ENCODE results near the gene ODAD2.
A peak's percentile ranks its signal among the peaks of the same experiment; 100 is the strongest.

Gene ODAD2

DNA sequence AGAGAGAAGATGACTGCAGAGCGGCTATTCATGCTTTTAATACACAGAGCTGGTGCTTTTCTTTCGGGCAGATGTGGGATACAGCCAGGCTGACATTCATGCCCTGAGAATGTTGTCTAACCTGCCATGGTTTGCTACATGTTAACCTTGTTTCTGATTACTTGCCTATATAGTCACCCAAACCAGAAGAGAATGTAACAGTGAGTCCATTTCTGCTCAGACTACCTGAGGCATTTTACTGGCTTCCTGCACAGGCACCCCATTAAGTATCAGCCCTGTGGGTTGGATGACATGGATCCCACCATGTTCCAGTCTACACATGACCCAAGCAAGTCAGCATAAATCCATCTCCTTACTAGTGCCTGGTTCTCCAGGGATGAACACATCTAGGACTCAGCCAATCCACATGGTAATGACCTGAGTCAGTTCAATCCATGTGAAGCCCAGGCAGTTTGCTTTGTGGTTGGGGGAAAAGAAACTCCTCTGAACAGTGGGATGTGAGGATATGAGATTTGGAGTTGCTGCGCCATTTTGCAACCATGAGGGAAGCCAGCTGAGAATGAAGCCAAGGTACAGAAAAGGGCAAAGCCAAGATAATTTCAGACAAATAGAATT, 197.6 kb downstream of the ODAD2 start:
- TF ChIP-seq EP300 (IDR thresholded peaks at IDR 0.05; ENCODE audit: borderline replicate concordance) (no peak), TAF1 (IDR thresholded peaks at IDR 0.05; ENCODE audit: low read depth) (no peak), NFIC (IDR thresholded peaks at IDR 0.05) (no peak), YY1 (IDR thresholded peaks at IDR 0.05; ENCODE audit: low read depth) (no peak), FOXM1 (IDR thresholded peaks at IDR 0.05; ENCODE audit: borderline replicate concordance, low read depth) (no peak), TCF12 (IDR thresholded peaks at IDR 0.05; ENCODE audit: low read depth) (no peak), TEAD4 (IDR thresholded peaks at IDR 0.05) (no peak)
- TF ChIP-seq, protein P1, sequence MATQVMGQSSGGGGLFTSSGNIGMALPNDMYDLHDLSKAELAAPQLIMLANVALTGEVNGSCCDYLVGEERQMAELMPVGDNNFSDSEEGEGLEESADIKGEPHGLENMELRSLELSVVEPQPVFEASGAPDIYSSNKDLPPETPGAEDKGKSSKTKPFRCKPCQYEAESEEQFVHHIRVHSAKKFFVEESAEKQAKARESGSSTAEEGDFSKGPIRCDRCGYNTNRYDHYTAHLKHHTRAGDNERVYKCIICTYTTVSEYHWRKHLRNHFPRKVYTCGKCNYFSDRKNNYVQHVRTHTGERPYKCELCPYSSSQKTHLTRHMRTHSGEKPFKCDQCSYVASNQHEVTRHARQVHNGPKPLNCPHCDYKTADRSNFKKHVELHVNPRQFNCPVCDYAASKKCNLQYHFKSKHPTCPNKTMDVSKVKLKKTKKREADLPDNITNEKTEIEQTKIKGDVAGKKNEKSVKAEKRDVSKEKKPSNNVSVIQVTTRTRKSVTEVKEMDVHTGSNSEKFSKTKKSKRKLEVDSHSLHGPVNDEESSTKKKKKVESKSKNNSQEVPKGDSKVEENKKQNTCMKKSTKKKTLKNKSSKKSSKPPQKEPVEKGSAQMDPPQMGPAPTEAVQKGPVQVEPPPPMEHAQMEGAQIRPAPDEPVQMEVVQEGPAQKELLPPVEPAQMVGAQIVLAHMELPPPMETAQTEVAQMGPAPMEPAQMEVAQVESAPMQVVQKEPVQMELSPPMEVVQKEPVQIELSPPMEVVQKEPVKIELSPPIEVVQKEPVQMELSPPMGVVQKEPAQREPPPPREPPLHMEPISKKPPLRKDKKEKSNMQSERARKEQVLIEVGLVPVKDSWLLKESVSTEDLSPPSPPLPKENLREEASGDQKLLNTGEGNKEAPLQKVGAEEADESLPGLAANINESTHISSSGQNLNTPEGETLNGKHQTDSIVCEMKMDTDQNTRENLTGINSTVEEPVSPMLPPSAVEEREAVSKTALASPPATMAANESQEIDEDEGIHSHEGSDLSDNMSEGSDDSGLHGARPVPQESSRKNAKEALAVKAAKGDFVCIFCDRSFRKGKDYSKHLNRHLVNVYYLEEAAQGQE (IDR thresholded peaks at IDR 0.05; ENCODE audit: low read depth), result no peak
- TF ChIP-seq, protein P2, sequence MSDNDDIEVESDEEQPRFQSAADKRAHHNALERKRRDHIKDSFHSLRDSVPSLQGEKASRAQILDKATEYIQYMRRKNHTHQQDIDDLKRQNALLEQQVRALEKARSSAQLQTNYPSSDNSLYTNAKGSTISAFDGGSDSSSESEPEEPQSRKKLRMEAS (IDR thresholded peaks at IDR 0.05), result no peak

DNA sequence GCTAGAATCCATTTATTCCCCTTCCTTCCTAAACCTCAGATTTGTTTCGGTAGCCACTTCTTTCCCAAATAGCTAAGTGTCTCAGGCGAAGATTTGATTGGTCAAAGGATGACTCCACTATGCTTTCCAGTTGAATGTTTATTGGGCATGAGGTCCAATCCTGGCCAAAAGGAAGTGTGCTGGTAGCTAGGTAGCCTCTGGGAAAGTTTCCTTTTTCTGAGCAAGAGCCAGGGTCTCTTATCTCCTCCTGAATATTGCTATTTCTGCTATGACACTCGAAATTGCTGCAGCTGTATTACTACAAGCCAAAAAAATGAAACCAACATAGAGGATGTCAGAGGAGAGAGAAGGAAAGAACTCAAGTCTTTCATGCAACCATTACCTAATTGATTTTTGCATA, 199.8 kb downstream of the ODAD2 start:
- TF ChIP-seq CEBPB (IDR thresholded peaks at IDR 0.05) (no peak), EP300 (IDR thresholded peaks at IDR 0.05; ENCODE audit: borderline replicate concordance) (no peak), EGR1 (IDR thresholded peaks at IDR 0.05) (no peak), ZBTB7A (IDR thresholded peaks at IDR 0.05; ENCODE audit: low read depth) (no peak), RAD21 (IDR thresholded peaks at IDR 0.05; ENCODE audit: low read depth) (no peak), FOXM1 (IDR thresholded peaks at IDR 0.05; ENCODE audit: borderline replicate concordance, low read depth) (no peak), TAF1 (IDR thresholded peaks at IDR 0.05; ENCODE audit: low read depth) (no peak), NFIC (IDR thresholded peaks at IDR 0.05) (no peak), TEAD4 (IDR thresholded peaks at IDR 0.05) (no peak), YY1 (IDR thresholded peaks at IDR 0.05; ENCODE audit: low read depth) (no peak), CREB1 (IDR thresholded peaks at IDR 0.05; ENCODE audit: low read depth) (no peak), TCF12 (IDR thresholded peaks at IDR 0.05; ENCODE audit: low read depth) (no peak)
- TF ChIP-seq, protein P2 (IDR thresholded peaks at IDR 0.05), result no peak
- TF ChIP-seq, protein P1 (IDR thresholded peaks at IDR 0.05; ENCODE audit: low read depth), result no peak
- TF ChIP-seq, protein P3, sequence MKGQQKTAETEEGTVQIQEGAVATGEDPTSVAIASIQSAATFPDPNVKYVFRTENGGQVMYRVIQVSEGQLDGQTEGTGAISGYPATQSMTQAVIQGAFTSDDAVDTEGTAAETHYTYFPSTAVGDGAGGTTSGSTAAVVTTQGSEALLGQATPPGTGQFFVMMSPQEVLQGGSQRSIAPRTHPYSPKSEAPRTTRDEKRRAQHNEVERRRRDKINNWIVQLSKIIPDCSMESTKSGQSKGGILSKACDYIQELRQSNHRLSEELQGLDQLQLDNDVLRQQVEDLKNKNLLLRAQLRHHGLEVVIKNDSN (IDR thresholded peaks at IDR 0.05), result no peak

DNA sequence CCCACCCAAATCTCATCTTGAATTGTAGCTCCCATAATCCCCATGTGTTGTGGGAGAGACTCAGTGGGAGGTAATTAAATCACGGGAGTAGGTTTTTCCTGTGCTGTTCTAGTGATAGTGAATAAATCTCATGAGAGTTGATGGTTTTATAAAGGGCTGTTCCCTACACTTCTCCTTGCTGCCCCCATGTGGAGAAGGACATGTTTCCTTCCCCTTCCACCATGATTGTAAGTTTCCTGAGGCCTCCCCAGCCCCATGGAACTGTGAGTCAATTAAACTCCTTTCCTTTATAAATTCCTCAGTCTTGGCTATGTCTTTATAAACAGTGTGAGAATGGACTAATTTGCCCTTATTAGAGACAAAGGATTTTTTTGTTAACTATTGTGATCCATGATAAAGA, 204.7 kb downstream of the ODAD2 start:
- TF ChIP-seq RAD21 (IDR thresholded peaks at IDR 0.05; ENCODE audit: low read depth), result peak; percentile 42
- TF ChIP-seq YY1 (IDR thresholded peaks at IDR 0.05; ENCODE audit: low read depth), result no peak
- TF ChIP-seq CEBPB (IDR thresholded peaks at IDR 0.05), result no peak
- no peak for TF ChIP-seq FOXM1 (IDR thresholded peaks at IDR 0.05; ENCODE audit: borderline replicate concordance, low read depth)
- TF ChIP-seq EP300 (IDR thresholded peaks at IDR 0.05; ENCODE audit: borderline replicate concordance), result no peak
- TF ChIP-seq, protein P3 (IDR thresholded peaks at IDR 0.05), result no peak

DNA sequence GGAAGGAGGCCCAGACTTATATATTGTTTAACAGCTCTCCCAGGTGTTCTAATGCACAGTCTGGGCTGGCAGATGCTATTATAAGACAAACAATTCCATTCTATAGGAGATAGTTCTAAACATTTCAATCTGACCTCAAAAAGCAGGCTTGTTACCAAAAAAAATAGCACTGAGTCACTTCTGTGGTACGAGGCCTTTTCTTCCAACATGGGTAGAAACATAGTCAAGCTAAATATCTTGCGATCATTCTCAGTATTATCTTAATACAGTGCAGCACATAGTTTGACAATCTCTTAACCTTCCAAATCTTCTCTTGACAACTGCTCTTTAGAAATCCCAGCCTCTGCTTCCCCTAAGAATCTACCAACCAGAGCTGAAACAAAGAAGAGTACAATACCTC, 206.7 kb downstream of the ODAD2 start:
- TF ChIP-seq ZBTB7A (IDR thresholded peaks at IDR 0.05; ENCODE audit: low read depth) (no peak), CREB1 (IDR thresholded peaks at IDR 0.05; ENCODE audit: low read depth) (no peak), EGR1 (IDR thresholded peaks at IDR 0.05) (no peak), NFIC (IDR thresholded peaks at IDR 0.05) (no peak), TEAD4 (IDR thresholded peaks at IDR 0.05) (no peak), CEBPB (IDR thresholded peaks at IDR 0.05) (no peak), EP300 (IDR thresholded peaks at IDR 0.05; ENCODE audit: borderline replicate concordance) (no peak), TCF12 (IDR thresholded peaks at IDR 0.05; ENCODE audit: low read depth) (no peak), YY1 (IDR thresholded peaks at IDR 0.05; ENCODE audit: low read depth) (no peak), RAD21 (IDR thresholded peaks at IDR 0.05; ENCODE audit: low read depth) (no peak), FOXM1 (IDR thresholded peaks at IDR 0.05; ENCODE audit: borderline replicate concordance, low read depth) (no peak), TAF1 (IDR thresholded peaks at IDR 0.05; ENCODE audit: low read depth) (no peak)
- TF ChIP-seq, protein P1 (IDR thresholded peaks at IDR 0.05; ENCODE audit: low read depth), result no peak
- TF ChIP-seq, protein P2 (IDR thresholded peaks at IDR 0.05), result no peak
- TF ChIP-seq, protein P3 (IDR thresholded peaks at IDR 0.05), result no peak
